IMR-90 (cell line): Measurements from ENCODE around the gene SCG5. TPM values are rescaled to one million over a fixed set of nuclear protein-coding genes. Genes with fewer than 3 reads are reported as not detected.

Experiments
- ATAC-seq: fragments of 200-7000 bp; cut with Tn5 transposase; 2 replicates; pipeline ENCODE4 v1.9.1; 2020; ENCODE audit warnings: low read depth, mild to moderate bottlenecking, moderate library complexity
- BruUV-seq: library from RNA; stranded (reverse); fragments of 400-500 nt; replicated peaks from 2 replicates; lab custom pipeline; 2021; lab: Mats Ljungman, UMichigan
- CTCF ChIA-PET: fragments of 300-600 bp; formaldehyde crosslinking; extraction: SDS; loops from one replicate; lab custom pipeline; 2021; ENCODE audit warnings: antibody characterized with exemption; lab: Yijun Ruan, JAX
- POLR2A ChIA-PET: fragments of 300-600 bp; sonication (Branson Sonifier 250); formaldehyde crosslinking; loops from one replicate; lab custom pipeline; 2022; ENCODE audit warnings: antibody characterized with exemption; ENCODE audit not compliant: unreplicated experiment; lab: Charles Lee
- DNase-seq: peaks from one replicate; pipeline ENCODE4 v3.0.0; 2013
- H2AFZ ChIP-seq: replicated peaks from 2 replicates; pipeline ENCODE3; 2013; ENCODE audit warnings: low read length, mild to moderate bottlenecking; ENCODE audit not compliant: poor library complexity
- H2AK5ac ChIP-seq: 2 replicates; pipeline ENCODE4 v1.6.1; 2013; ENCODE audit warnings: low read depth, low read length, inconsistent platforms
- H2AK9ac ChIP-seq: replicated peaks from 2 replicates; pipeline ENCODE3; 2013; ENCODE audit warnings: mild to moderate bottlenecking, low read depth, low read length, moderate library complexity; ENCODE audit not compliant: poor library complexity
- H2BK120ac ChIP-seq: 2 replicates; pipeline ENCODE4 v1.6.1; 2013; ENCODE audit warnings: low read depth, low read length, inconsistent platforms
- H2BK15ac ChIP-seq: 3 replicates; pipeline ENCODE4 v1.6.1; 2013; ENCODE audit warnings: low read depth, low read length, inconsistent platforms
- H2BK20ac ChIP-seq: 2 replicates; pipeline ENCODE4 v1.6.1; 2013; ENCODE audit warnings: low read depth, mild to moderate bottlenecking, inconsistent platforms, low read length, moderate library complexity
- H2BK5ac ChIP-seq: 2 replicates; pipeline ENCODE4 v1.6.1; 2013; ENCODE audit warnings: mild to moderate bottlenecking, low read depth, low read length, inconsistent platforms; ENCODE audit not compliant: poor library complexity, severe bottlenecking
- H3K14ac ChIP-seq: replicated peaks from 2 replicates; pipeline ENCODE4 v1.6.1; 2013; ENCODE audit warnings: low read depth, low read length, inconsistent platforms
- H3K18ac ChIP-seq: 2 replicates; pipeline ENCODE4 v1.6.1; 2013; ENCODE audit warnings: low read depth, low read length, control low read depth
- H3K23ac ChIP-seq: 2 replicates; pipeline ENCODE4 v1.6.1; 2013; ENCODE audit warnings: low read depth, low read length, inconsistent platforms
- H3K27ac ChIP-seq: 2 replicates; pipeline ENCODE4 v1.5.1; 2013; ENCODE audit warnings: mild to moderate bottlenecking, control low read depth, low read length; ENCODE audit not compliant: insufficient read depth
- H3K27me3 ChIP-seq: 2 replicates; pipeline ENCODE4 v1.6.1; 2013; ENCODE audit warnings: low read length; ENCODE audit not compliant: control insufficient read depth, insufficient read depth
- H3K36me3 ChIP-seq: 2 replicates; pipeline ENCODE4 v1.6.1; 2013; ENCODE audit warnings: low read length, mixed read lengths; ENCODE audit not compliant: control insufficient read depth, insufficient read depth
- H3K4ac ChIP-seq: 2 replicates; pipeline ENCODE4 v1.6.1; 2013; ENCODE audit warnings: low read depth, low read length, inconsistent platforms
- H3K4me1 ChIP-seq: 2 replicates; pipeline ENCODE4 v1.6.1; 2013; ENCODE audit warnings: low read length, mixed read lengths; ENCODE audit not compliant: control insufficient read depth, insufficient read depth
- H3K4me2 ChIP-seq: 2 replicates; pipeline ENCODE4 v1.6.1; 2013; ENCODE audit warnings: low read depth, mild to moderate bottlenecking, control low read depth, low read length, moderate library complexity
- H3K4me3 ChIP-seq: 2 replicates; pipeline ENCODE4 v1.5.1; 2013; ENCODE audit warnings: low read depth, mild to moderate bottlenecking, control low read depth, low read length, moderate library complexity; ENCODE audit not compliant: insufficient read depth
- H3K56ac ChIP-seq: 2 replicates; pipeline ENCODE4 v1.6.1; 2013; ENCODE audit warnings: low read length, inconsistent platforms; ENCODE audit not compliant: insufficient read depth; ENCODE audit errors: extremely low read depth
- H3K79me1 ChIP-seq, 2 experiments: 2 replicates each; pipeline ENCODE4 v1.6.1; 2013; ENCODE audit warnings: low read length in 2 of 2, inconsistent platforms in 1 of 2, low read depth in 1 of 2
- H3K9ac ChIP-seq: 2 replicates; pipeline ENCODE4 v1.6.1; 2013; ENCODE audit warnings: low read depth, low read length, control low read depth
- H3K9me1 ChIP-seq: 2 replicates; pipeline ENCODE4 v1.6.1; 2013; ENCODE audit warnings: low read length, inconsistent platforms; ENCODE audit not compliant: insufficient read depth
- H3K9me3 ChIP-seq: 2 replicates; pipeline ENCODE4 v1.6.1; 2013; ENCODE audit warnings: low read length; ENCODE audit not compliant: control insufficient read depth, insufficient read depth
- H4K20me1 ChIP-seq: 2 replicates; pipeline ENCODE4 v1.6.1; 2013; ENCODE audit warnings: low read length, inconsistent platforms; ENCODE audit not compliant: insufficient read depth
- H4K5ac ChIP-seq: 2 replicates; pipeline ENCODE4 v1.6.1; 2013; ENCODE audit warnings: mild to moderate bottlenecking, low read depth, low read length, control low read depth
- H4K8ac ChIP-seq, 2 experiments: 2 replicates each; pipeline ENCODE4 v1.6.1; 2013; ENCODE audit warnings: low read depth in 2 of 2, low read length in 2 of 2, control low read depth in 1 of 2, inconsistent platforms in 1 of 2
- H4K91ac ChIP-seq: 2 replicates; pipeline ENCODE4 v1.6.1; 2013; ENCODE audit warnings: low read depth, low read length, inconsistent platforms; ENCODE audit not compliant: insufficient read depth
- CTCF ChIP-seq: conservative IDR thresholded peaks from 2 replicates; pipeline ENCODE4 v1.5.1; 2012; ENCODE audit warnings: mild to moderate bottlenecking, low read depth, low read length, improper control_type of control experiment
- RAD21 ChIP-seq: IDR thresholded peaks from 2 replicates; pipeline ENCODE4 v1.6.1; 2012; ENCODE audit warnings: low read length, improper control_type of control experiment
- RFX5 ChIP-seq: IDR thresholded peaks from 2 replicates; pipeline ENCODE4 v1.8.0; 2012; ENCODE audit warnings: low read depth, mild to moderate bottlenecking, low read length, moderate library complexity
- WGBS, 2 experiments: methylation state at CpG; one replicate each; pipeline versions ENCODE4 v1.1.5 to v1.1.7; 2013; ENCODE audit warnings: missing lambda C conversion rate in 2 of 2; ENCODE audit not compliant: insufficient read length in 1 of 2; ENCODE audit errors: extremely low coverage in 2 of 2; 5-methylcytosine and 5-hydroxymethylcytosine counted together
- dilution Hi-C: fragments of 300-500 bp; cut with HindIII; formaldehyde crosslinking; loops from one replicate; pipeline ENCODE4 v1.14.3; 2018; ENCODE audit warnings: low sequenced_read_pairs; ENCODE audit not compliant: unreplicated experiment
- in situ Hi-C: fragments of 300-500 bp; cut with MboI; formaldehyde crosslinking; loops from 3 replicates; pipeline ENCODE4 v1.14.3; 2019; ENCODE audit warnings: low sequenced_read_pairs, inconsistent platforms, mixed read lengths
- intact Hi-C: fragments of 100-400 bp; cut with micrococcal nuclease; formaldehyde crosslinking; loops from 2 replicates; pipeline ENCODE4 v1.10.0; 2022
- polyA plus RNA-seq, 3 experiments: library from polyadenylated mRNA; depleted of rRNA; stranded (reverse); fragments of >200 nt; gene quantifications; 2 replicates each; pipeline ENCODE4 v1.2.3, GENCODE V29; 2012; ENCODE audit warnings: low replicate concordance in 1 of 3
- total RNA-seq: library from RNA; depleted of rRNA; stranded (reverse); fragments of >200 nt; gene quantifications from 2 replicates; pipeline ENCODE4 v1.2.3, GENCODE V29; 2012

Gene SCG5
- total and polyA plus RNA-seq, 2 of the 4 experiments (the other 2 are of a cell fraction): 7.9 to 16.8 TPM

DNA sequence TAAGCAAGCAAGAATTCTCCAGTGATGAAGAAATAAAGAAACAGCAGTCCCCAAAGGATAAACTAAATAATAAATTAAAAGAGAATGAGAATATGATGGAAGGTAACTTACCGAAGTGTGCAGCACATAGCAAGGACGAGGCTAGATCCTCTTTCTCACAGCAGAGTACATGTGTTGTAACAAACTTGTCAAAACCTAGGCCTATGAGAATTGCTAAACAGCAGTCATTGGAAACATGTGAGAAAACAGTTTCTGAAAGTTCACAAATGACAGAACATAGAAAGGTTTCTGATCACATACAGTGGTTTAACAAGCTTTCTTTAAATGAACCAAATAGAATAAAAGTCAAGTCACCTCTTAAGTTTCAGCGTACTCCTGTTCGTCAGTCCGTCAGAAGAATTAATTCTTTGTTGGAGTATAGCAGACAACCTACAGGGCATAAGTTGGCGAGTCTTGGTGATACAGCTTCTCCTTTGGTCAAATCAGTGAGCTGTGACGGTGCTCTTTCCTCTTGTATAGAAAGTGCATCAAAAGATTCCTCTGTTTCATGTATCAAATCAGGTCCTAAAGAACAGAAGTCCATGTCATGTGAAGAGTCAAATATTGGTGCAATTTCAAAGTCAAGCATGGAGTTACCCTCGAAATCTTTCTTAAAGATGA is 4.5 kb upstream of the SCG5 start:
- no peak for TF ChIP-seq CTCF
- no peak for TF ChIP-seq RFX5
- TF ChIP-seq RAD21: no peak

More for the DNA sequence above, 4.5 kb upstream of the SCG5 start:
- no peaks in the 10 kb centered on the region for H3K27me3 ChIP-seq
- ChIA-PET POLR2A (no interaction called here), CTCF (interaction anchor here (1.0 kb wide), 1 partner anchor 12 kb away, joined by 4 read pairs; no protein-coding TSS in a partner anchor)
- no peaks in the 10 kb centered on the region for H4K20me1 ChIP-seq
- in situ Hi-C loops: no loop called here
- no peak overlapping the region for H4K5ac ChIP-seq
- no peak overlapping the region for H2AK9ac ChIP-seq
- H4K91ac ChIP-seq: no peak overlapping the region
- no peaks in the 10 kb centered on the region for H3K9me1 ChIP-seq
- no peak overlapping the region for H3K27ac ChIP-seq
- DNase-seq: no peak
- no peak overlapping the region for H3K4me3 ChIP-seq
- H3K23ac ChIP-seq: no peak overlapping the region
- H2AK5ac ChIP-seq: no peak overlapping the region
- no peak overlapping the region for H3K14ac ChIP-seq
- no peak overlapping the region for H2BK5ac ChIP-seq
- peaks cover 4% of the 10 kb centered on the region for H3K4me1 ChIP-seq
- no peak overlapping the region for H2BK20ac ChIP-seq
- peaks cover 4% of the 10 kb centered on the region; the same call in 1 of the 2 replicates for H3K36me3 ChIP-seq
- no peak for ATAC-seq
- no peak overlapping the region for H3K4ac ChIP-seq
- no peak overlapping the region for H4K8ac ChIP-seq
- 97% methylated on average over 5 of the region's 8 CpGs; no CpG with 5 or more reads in 1 of the 2 experiments for WGBS, 2 experiments
- H3K9me3 ChIP-seq: no peaks in the 10 kb centered on the region
- no peak overlapping the region for H3K56ac ChIP-seq
- H3K4me2 ChIP-seq: no peak overlapping the region
- intact Hi-C loops: no loop called here
- dilution Hi-C loops: no loop called here
- H3K18ac ChIP-seq: no peak overlapping the region
- no peak overlapping the region for H2AFZ ChIP-seq
- peaks cover 18% of the 10 kb centered on the region in 2 experiments for H3K79me1 ChIP-seq
- TSS peak; percentile 60 for BruUV-seq
- no peak overlapping the region for H2BK120ac ChIP-seq
- no peak overlapping the region for H2BK15ac ChIP-seq
- H3K9ac ChIP-seq: no peak overlapping the region
